ENCODE measurements around the gene ELOVL2.

GRCh38 chr6:11089695-11090094, 45.6 kb upstream of the ELOVL2 start:
- TF ChIP-seq EP300 (IDR thresholded peaks at IDR 0.05) (no peak), CTCF (IDR thresholded peaks at IDR 0.05) (no peak), POLR2A (IDR thresholded peaks at IDR 0.05) (no peak)
